ENCODE measurements around the gene EPS8. TPM values are rescaled to one million over a fixed set of nuclear protein-coding genes. Genes with fewer than 3 reads are reported as not detected.

The EPS8 gene
- total RNA-seq, 1 experiment from 2014 or later: 32.0 TPM

DNA sequence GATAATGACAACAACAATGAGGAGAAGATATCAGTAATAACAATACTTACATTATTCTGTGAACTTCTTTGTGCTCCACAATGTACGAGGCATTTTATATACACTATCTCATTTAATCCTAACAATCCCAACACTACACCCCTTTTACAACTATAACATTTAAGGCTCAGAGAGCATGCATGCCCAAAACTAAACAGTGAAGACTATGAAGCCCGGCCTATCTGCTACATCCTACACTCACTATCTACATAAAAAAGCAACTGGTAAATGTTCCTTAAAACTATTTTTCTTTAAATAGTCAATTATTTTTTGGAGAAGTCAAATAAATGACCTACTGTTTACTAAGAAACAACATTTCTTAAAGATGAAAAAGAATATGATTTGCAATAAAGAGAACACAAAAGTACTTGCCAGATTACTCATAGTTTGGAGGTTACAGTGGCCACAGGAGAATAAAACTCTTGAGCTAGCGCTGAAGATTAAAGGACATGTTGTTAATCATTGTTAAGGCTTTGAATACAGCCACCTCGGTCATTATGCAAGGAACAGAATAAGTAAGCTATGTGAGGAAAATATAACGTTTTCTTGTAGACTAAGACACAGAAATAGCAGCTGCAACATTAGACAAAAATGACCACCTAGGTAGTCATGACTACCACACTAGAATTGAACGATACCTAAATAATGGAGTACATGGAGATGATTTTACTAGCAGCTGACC lies 56.7 kb downstream of the EPS8 start:
- no TSS peak for BruUV-seq (replicated peaks)
- ATAC-seq: no peak
- POLR2A ChIA-PET: no interaction called here

DNA sequence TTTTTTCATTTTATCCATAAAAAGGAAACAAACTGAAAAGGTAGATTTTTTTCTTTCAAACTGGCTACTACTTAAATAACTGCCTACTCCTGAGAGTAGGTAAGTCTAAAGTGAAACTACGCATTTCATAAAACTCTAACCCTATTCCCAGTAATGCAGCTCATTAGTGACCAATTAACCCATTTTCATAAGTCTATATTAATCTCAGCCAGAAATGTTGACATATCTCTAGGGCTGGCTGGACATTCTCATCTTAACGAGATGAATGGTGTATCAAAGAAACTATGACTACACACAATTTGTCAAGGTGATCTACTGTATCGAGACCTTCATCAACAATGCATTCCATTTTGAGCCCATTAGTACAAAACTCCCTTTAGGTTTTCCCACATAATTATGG lies 57.2 kb downstream of the EPS8 start:
- Histone ChIP-seq H3K4me3 (ENCODE audit: low read depth in 2 of 2, low read length in 2 of 2) (no peak overlapping the region), H3K27ac (ENCODE audit: low read length) (no peak overlapping the region), H3K4me1 (ENCODE audit: control insufficient read depth, insufficient read depth, low read length) (peaks cover 5% of the 10 kb centered on the region; the same call in 1 of the 2 replicates), H3K36me3 (ENCODE audit: control insufficient read depth, insufficient read depth, low read length) (no peaks in the 10 kb centered on the region), H3K9me3 (ENCODE audit: control insufficient read depth, insufficient read depth, low read depth, low read length) (no peaks in the 10 kb centered on the region), H3K27me3 (ENCODE audit: control insufficient read depth, insufficient read depth, low read length) (no peaks in the 10 kb centered on the region)
- BruUV-seq (replicated peaks): no TSS peak
- ChIA-PET CTCF (no interaction called here), POLR2A (no interaction called here)
- in situ Hi-C loops (cut with HindIII; ENCODE audit: low pct_unique_long_range_greater_than_20kb, low sequenced_read_pairs) (no loop called here), intact Hi-C loops (cut with micrococcal nuclease; ENCODE audit: unreplicated experiment) (no loop called here)
- TF ChIP-seq, protein P1, sequence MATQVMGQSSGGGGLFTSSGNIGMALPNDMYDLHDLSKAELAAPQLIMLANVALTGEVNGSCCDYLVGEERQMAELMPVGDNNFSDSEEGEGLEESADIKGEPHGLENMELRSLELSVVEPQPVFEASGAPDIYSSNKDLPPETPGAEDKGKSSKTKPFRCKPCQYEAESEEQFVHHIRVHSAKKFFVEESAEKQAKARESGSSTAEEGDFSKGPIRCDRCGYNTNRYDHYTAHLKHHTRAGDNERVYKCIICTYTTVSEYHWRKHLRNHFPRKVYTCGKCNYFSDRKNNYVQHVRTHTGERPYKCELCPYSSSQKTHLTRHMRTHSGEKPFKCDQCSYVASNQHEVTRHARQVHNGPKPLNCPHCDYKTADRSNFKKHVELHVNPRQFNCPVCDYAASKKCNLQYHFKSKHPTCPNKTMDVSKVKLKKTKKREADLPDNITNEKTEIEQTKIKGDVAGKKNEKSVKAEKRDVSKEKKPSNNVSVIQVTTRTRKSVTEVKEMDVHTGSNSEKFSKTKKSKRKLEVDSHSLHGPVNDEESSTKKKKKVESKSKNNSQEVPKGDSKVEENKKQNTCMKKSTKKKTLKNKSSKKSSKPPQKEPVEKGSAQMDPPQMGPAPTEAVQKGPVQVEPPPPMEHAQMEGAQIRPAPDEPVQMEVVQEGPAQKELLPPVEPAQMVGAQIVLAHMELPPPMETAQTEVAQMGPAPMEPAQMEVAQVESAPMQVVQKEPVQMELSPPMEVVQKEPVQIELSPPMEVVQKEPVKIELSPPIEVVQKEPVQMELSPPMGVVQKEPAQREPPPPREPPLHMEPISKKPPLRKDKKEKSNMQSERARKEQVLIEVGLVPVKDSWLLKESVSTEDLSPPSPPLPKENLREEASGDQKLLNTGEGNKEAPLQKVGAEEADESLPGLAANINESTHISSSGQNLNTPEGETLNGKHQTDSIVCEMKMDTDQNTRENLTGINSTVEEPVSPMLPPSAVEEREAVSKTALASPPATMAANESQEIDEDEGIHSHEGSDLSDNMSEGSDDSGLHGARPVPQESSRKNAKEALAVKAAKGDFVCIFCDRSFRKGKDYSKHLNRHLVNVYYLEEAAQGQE (IDR thresholded peaks at IDR 0.05; ENCODE audit: insufficient read depth in 1 of 2, low read depth in 2 of 2, low read length in 1 of 2): no peak
- no peak for TF ChIP-seq TCF7L2 (IDR thresholded peaks at IDR 0.05; ENCODE audit: low read depth, low read length)
- TF ChIP-seq SIN3A (IDR thresholded peaks at IDR 0.05; ENCODE audit: borderline replicate concordance, insufficient read depth, low read depth, low read length): no peak
- TF ChIP-seq POLR2AphosphoS5 (IDR thresholded peaks at IDR 0.05; ENCODE audit: low read depth, low read length): no peak
- TF ChIP-seq, protein P2, sequence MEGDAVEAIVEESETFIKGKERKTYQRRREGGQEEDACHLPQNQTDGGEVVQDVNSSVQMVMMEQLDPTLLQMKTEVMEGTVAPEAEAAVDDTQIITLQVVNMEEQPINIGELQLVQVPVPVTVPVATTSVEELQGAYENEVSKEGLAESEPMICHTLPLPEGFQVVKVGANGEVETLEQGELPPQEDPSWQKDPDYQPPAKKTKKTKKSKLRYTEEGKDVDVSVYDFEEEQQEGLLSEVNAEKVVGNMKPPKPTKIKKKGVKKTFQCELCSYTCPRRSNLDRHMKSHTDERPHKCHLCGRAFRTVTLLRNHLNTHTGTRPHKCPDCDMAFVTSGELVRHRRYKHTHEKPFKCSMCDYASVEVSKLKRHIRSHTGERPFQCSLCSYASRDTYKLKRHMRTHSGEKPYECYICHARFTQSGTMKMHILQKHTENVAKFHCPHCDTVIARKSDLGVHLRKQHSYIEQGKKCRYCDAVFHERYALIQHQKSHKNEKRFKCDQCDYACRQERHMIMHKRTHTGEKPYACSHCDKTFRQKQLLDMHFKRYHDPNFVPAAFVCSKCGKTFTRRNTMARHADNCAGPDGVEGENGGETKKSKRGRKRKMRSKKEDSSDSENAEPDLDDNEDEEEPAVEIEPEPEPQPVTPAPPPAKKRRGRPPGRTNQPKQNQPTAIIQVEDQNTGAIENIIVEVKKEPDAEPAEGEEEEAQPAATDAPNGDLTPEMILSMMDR (IDR thresholded peaks at IDR 0.05): no peak
- DNase-seq (ENCODE audit: low read depth, low spot score): no peak
- no peak for ATAC-seq

More for the DNA sequence above, 56.7 kb downstream of the EPS8 start:
- no peaks in the 10 kb centered on the region for H3K27me3 ChIP-seq (ENCODE audit: control insufficient read depth, insufficient read depth, low read length)
- intact Hi-C loops (cut with micrococcal nuclease; ENCODE audit: unreplicated experiment): no loop called here
- H3K36me3 ChIP-seq (ENCODE audit: control insufficient read depth, insufficient read depth, low read length): no peaks in the 10 kb centered on the region
- DNase-seq (ENCODE audit: low read depth, low spot score): no peak
- TF ChIP-seq, protein P1 (IDR thresholded peaks at IDR 0.05; ENCODE audit: insufficient read depth in 1 of 2, low read depth in 2 of 2, low read length in 1 of 2): no peak
- TF ChIP-seq POLR2AphosphoS5 (IDR thresholded peaks at IDR 0.05; ENCODE audit: low read depth, low read length): no peak
- TF ChIP-seq, protein P2 (IDR thresholded peaks at IDR 0.05): no peak
- TF ChIP-seq SIN3A (IDR thresholded peaks at IDR 0.05; ENCODE audit: borderline replicate concordance, insufficient read depth, low read depth, low read length): no peak
- no peak for TF ChIP-seq TCF7L2 (IDR thresholded peaks at IDR 0.05; ENCODE audit: low read depth, low read length)
- CTCF ChIA-PET: no interaction called here
- H3K4me3 ChIP-seq (ENCODE audit: low read depth in 2 of 2, low read length in 2 of 2): no peak overlapping the region
- H3K9me3 ChIP-seq (ENCODE audit: control insufficient read depth, insufficient read depth, low read depth, low read length): no peaks in the 10 kb centered on the region
- H3K27ac ChIP-seq (ENCODE audit: low read length): no peak overlapping the region
- in situ Hi-C loops (cut with HindIII; ENCODE audit: low pct_unique_long_range_greater_than_20kb, low sequenced_read_pairs): no loop called here
- 0 out of 2 replicates have a peak, but pooled peaks cover 5% of the 10 kb centered on the region for H3K4me1 ChIP-seq (ENCODE audit: control insufficient read depth, insufficient read depth, low read length)
